ENCODE measurements around the gene ZNF182.
"Not testable (repeated sequence)": the region's sequence is repeated elsewhere in the genome, so short reads cannot be mapped to it uniquely, and the experiment has no call there.

Gene ZNF182

GRCh38 chrX:48002319-48002718 is 1.5 kb downstream of the ZNF182 start:
- no peak for DNase-seq (ENCODE audit: low spot score)

DNA sequence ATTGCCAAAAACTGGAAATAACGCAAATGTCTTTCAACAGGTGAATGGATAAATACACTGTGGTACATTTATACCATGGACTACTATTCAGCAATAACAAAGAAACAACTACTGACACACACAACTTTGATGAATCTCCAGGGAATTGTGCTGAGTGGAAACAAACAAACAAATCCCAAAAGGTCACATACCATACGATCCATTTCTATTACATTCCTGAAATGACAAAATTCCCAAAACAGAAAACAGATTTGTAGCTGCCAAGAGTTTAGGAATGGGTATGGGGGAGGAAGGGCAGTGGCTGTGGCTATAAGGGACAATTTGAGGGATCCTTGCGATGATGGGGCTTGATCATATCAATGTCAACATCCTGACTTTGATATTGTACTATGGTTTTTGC is 2.5 kb downstream of the ZNF182 start:
- no peak for DNase-seq (ENCODE audit: low spot score)

DNA sequence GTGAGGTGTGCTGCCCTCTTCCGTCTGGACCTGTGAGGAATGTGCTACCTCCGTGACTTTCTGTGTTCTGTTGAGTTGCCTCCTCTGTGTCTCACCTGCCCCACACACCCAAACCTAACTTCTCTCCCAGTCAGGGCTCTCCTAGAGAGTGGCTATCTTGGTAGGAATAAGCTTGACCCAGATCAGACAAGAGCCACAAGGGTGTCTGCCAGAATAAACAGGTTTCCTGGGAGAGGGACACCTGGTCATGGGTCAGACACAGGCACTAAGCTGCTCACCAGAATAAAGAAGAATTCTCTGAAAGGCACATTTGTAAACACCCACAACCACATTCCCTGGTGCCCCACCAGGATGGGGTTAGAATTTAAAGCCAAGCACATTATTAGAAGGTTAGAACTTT is 11.1 kb downstream of the ZNF182 start:
- no peak for DNase-seq (ENCODE audit: low spot score)

- DNase-seq (ENCODE audit: low spot score) = no peak
Measured at GRCh38 chrX:47992095-47992380, 11.8 kb downstream of the ZNF182 start.

- DNase-seq (ENCODE audit: low spot score) = no peak
Measured at GRCh38 chrX:47991263-47992094, 12.3 kb downstream of the ZNF182 start.

- DNase-seq (ENCODE audit: low spot score) = no peak
Measured at GRCh38 chrX:47976254-47977151, 27.3 kb downstream of the ZNF182 start.

DNA sequence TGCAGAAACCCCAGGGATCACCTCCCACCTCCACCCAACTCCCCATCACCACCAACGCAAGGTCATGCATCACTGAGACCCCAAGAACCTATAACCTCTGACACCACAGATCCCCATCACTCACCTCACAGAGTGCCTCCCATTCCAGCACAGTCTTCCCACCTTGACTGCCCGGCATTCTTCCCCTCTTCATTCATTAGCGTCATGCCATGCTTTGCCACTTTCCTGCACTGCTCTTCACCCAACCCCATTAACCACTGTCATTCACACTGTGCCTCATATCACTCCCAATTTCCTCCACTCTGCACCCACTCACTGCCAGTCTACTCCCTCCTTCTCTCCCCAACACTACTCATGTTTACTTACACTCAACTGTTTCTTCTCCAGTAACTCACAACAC is 30.6 kb downstream of the ZNF182 start:
- DNase-seq (ENCODE audit: low spot score) = no peak

DNA sequence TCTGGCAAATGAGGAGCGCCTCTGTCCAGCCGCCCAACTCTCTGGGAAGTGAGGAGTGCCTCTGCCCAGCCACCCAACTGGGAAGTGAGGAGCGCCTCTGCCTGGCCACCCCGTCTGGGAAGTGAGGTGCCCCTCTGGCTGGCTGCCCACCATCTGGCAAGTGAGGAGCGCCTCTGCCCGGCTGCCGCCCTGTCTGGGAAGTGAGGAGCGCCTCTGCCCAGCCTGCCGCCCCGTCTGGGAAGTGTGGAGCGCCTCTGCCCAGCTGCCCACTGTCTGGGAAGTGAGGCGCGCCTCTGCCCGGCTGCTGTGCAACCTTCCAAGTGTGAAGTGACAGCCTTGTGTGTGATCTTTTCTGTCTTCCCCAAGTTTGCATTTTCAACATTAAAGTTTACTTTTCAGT is 38.3 kb downstream of the ZNF182 start:
- not testable (repeated sequence) for DNase-seq (ENCODE audit: low spot score)

GRCh38 chrX:47961830-47962229 is 42.0 kb downstream of the ZNF182 start:
- not testable (repeated sequence) for DNase-seq (ENCODE audit: low spot score)

- DNase-seq (ENCODE audit: low spot score) = no peak
Measured at GRCh38 chrX:47960406-47960805, 43.4 kb downstream of the ZNF182 start.

DNA sequence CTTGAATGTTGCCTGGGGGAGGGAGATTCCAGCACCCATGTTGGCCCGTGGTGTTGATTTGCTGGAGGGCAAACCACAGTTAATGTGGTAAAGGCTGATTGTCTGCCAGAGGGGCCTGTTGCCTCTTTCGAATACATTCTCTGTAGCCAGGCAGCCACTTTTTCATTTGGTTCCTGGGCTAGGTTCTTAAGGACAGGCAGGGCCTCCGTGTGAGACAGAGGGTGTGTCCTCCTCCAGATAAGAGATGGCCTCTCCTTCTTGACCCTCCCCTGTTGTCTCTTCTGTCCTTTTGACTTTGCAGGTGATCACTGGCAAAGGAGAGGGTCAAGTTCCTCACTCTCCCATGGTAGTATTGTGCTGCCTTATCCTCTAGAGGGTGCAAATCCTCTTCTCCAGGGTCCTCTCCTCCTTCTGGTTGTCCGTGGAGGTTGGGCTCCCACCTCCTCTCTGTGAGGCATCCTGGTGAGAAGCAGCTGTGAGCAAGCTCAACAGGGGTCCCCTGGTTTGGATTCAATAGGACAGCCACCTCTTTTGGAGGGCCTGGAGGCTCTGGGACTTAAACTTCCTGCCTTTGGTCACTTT is 44.9 kb downstream of the ZNF182 start:
- peak; percentile 13 for DNase-seq (ENCODE audit: low spot score)

GRCh38 chrX:47958206-47958605 is 45.6 kb downstream of the ZNF182 start:
- DNase-seq (ENCODE audit: low spot score) = not testable (repeated sequence)

DNA sequence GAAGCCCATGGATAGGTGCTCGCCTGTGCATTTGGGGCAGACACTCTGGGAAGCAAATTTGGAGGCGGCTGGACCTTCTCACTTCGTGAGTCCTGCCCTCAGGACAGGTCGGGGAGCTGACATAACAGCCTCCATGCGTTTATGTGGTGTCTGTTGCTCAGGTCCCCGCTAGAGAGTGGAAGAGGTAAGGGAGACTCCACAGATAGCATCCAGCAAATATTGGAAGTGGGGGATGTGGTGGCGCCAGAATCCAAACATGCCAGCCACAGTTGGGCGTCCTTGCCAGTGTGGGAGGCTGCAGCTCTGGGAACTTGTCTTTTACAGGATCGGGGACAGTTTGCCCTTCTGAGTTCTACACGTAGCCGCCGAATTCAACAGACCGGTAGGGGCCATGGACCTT is 47.8 kb downstream of the ZNF182 start:
- DNase-seq (ENCODE audit: low spot score) = no peak

DNA sequence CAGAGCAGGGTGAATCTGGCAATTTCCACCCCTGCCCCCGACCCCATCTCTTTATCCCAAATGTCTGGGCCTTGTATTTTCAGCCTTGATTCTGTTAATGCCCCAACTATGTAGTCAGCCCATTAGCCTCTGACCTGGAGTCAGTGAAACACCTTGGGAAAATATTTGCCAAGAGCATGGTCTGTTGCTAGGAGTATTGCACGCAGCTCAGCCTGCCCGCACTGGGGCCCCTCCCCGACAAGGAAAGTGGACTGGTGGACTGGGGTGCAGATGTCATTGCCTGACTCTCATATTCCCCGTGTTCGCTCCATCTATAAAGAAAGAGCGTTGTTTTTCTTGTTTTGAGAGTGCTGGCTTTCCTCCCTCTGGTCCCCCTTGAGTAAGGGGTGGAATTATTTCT is 48.5 kb downstream of the ZNF182 start:
- DNase-seq (ENCODE audit: low spot score) = not testable (repeated sequence)

- DNase-seq (ENCODE audit: low spot score) = no peak
Measured at GRCh38 chrX:47941423-47941822, 62.4 kb downstream of the ZNF182 start.

DNA sequence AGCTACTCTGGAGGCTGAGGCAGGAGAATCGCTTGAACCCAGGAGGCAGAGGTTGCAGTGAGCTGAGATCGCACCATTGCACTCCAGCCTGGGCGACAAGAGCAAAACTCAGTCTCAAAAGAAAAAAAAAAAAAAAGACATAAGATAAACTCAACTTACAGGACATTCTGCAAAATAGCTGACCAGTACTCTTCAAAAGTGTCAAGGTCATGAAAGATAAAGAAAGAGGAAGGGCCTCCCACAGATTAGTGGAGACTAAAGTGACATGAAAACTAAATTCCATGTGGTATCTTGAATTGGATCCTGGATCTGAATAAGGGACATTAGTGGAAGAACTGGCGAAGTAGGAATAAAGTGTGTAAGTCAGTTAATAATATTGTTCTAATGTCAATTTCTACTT is 63.3 kb downstream of the ZNF182 start:
- no peak for DNase-seq (ENCODE audit: low spot score)

DNA sequence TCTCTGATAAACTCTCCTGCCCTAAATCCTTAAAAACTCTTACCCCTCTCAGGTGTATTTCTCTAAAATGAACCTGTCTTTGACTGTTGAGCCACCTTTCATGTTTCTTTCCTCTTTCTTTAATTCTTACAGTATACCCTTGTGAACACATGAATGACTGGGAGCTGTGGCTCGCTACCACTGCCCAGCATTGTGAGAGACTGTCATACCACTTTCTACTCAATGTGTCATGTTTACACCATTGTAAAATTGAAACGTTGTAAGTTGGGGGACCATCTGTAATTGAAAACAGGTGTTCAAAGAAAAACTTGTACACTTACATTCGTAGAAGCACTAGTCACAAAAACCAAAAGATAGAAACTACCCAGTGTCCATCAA is 66.9 kb downstream of the ZNF182 start:
- no peak for DNase-seq (ENCODE audit: low spot score)

DNA sequence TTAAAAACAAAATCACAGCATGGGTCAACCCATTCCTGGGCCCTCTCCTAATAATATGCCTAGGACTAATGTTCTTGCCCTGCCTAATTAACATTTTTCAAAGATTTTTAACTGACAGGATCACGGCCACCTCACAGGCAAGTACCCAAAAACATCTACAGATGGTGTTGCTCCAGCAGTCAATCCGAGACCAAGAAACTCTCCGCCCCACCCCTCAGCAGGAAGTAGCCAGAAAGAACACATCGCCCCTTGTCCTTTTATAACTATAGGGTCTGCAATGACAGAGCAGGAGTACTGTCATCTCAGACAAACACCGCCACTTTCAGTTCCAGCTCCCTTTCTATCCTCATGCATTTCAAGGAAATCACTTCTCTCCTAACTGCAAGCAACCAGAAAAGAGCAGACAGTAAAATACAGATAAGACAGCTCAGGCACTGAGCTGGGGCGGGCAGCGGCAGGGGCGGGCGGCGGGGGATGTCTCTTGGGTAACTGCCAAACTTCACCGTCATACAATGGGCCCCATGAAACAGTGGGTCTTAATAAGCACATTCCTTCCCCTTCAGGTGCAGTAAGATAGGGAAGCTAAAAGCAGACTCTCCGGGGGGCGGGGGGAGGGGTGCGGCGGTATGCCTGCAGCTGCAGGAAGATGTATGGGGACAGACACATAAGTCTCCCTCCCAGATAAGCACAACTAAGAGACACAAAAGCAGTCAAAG is 67.4 kb downstream of the ZNF182 start:
- DNase-seq (ENCODE audit: low spot score) = no peak

DNA sequence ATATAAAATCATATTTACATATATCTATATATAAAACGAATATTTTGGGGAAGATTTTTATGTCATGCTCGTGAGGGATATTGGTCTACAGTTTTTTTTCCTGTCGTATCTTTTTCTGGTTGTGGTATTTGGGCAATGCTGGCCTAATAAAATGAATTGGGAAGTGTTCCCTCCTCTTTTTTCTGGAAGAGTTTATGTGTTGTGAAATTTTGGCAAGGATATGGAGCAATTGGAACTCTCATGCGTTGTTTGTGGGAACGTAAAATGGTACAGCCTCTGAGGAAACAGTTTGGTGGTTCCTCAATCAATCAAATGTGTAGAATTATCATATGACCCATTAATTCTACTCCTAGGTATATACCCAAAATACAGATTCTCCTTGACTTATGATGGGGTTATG is 69.8 kb downstream of the ZNF182 start:
- no peak for DNase-seq (ENCODE audit: low spot score)

DNA sequence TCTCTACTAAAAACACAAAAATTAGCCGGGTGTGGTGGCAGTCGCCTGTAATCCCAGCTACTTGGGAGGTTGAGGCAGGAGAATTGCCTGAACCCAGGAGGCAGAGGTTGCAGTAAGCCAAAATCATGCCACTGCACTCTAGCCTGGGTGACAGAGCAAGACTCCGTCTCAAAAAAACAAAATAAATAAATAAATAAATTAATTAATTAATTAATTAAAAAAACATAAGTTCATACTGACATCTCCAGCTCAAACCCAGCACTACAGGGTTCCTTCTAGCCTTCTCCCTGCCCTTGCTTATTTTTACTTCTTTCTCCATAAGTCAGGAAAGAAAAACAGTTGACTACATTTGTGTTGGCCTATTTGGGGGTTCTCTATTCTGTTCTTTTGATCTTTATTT is 71.8 kb downstream of the ZNF182 start:
- not testable (repeated sequence) for DNase-seq (ENCODE audit: low spot score)

GRCh38 chrX:47927212-47927611 is 76.6 kb downstream of the ZNF182 start:
- no peak for DNase-seq (ENCODE audit: low spot score)
